ENCODE measurements around the gene MFF.
"Not testable (repeated sequence)": the region's sequence is repeated elsewhere in the genome, so short reads cannot be mapped to it uniquely, and the experiment has no call there.

The MFF gene

GRCh38 chr2:227378371-227378782 lies 53.3 kb downstream of the MFF start:
- no peak for DNase-seq

- DNase-seq, result no peak
Observed at GRCh38 chr2:227379095-227379494, 54.0 kb downstream of the MFF start, which contains the start of gene TM4SF20. Gene TM4SF20 (minus strand): TSS chr2:227379306. CDS start chr2:227379268, 38 bp downstream.

DNA sequence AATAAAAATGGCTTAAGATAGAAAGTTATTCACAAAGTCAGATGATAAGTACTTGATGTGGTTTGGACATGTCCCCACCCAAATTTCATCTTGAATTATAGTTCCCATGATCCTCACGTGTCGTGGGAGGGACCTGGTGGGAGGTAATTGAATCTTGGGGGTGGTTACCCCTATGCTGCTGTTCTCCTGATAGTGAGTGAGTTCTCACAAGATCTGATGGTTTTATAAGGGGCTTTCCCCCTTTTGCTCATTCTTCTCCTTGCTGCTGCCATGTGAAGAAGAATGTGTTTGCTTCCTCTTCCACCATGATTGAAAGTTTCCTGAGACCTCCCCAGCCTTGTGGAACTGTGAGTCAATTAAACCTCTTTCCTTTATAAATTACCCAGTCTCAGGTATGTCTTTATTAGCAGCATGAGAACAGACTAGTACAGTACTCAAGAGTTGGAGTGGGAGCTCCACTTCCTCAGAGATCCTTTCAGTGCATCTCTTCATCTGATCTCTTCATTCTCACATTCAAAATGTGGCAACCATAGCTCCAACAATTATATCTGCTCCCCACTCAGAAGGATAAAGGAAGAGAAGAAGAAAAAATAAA lies 57.3 kb downstream of the MFF start:
- not testable (repeated sequence) for DNase-seq

DNA sequence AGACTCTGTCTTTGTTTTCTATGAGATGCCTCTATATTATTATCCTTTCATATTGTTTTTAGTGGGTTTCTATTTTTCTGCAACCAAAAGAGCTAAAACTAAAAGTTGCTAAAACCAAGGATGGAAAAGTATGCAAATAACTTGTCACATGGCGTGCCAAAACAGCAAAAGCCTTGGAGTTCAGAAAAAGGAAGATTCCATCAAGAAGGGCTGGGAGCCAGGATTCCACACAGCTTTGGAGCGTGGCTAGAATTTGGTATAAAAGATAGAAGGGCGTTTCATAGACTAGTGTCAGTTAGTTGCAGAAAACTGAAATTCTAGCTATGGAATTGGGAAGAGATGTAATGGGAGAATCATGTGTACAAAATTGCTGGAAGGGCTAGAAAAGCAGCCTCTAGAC lies 58.6 kb downstream of the MFF start:
- DNase-seq, result no peak

- no peak for DNase-seq
Observed at GRCh38 chr2:227386630-227387029, 61.6 kb downstream of the MFF start.

DNA sequence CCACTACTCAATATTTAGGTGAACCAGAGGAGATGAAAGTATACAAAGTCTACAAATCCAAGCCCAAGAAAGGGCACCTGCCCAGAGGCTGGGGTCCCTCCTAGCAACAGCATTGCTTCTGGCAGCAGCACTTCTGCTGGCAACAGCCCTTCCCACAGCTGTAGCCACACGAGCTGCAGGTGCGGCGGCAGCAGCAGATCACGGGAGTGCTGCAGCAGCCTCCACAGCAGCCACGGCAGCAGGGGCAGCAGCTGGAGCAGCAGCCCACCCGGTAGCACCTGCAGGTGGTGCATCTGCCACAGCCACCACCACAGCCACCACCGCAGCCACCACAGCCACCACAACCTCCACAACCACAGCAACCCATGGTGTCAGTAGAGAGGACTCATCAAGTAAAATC lies 62.5 kb downstream of the MFF start, which contains the start of gene SCYGR1:
Gene SCYGR1, minus strand, starts transcription at position 367 of the 400 bp plus-strand sequence. Its CDS starts 0 bp downstream, at position 367.
- not testable (repeated sequence) for DNase-seq

GRCh38 chr2:227388537-227389011 lies 63.5 kb downstream of the MFF start:
- DNase-seq, result no peak

- no peak for DNase-seq
Observed at GRCh38 chr2:227389231-227389630, 64.2 kb downstream of the MFF start.

- no peak for DNase-seq
Observed at GRCh38 chr2:227389661-227390060, 64.6 kb downstream of the MFF start.

- no peak for DNase-seq
Observed at GRCh38 chr2:227390468-227391256, 65.6 kb downstream of the MFF start.

DNA sequence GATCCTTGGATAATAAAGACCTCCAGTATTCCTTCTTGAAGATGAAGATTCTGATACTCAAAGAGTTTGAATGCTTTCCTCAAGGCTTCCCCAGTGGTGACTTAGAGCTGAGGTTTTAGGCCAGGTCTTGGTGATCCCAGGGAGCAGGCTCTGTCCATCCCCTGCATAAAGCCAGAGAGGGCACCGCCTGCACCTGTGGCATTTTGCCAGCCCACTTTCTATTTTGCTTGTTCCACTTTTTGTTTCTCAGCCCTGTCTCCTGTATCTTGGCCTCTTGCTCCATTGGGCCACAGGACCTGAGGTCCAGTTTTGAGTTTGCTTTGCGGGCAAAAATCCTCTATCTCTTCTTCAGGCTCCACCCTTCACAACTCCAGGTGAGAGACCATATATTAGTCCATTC lies 69.3 kb downstream of the MFF start:
- DNase-seq, result no peak

DNA sequence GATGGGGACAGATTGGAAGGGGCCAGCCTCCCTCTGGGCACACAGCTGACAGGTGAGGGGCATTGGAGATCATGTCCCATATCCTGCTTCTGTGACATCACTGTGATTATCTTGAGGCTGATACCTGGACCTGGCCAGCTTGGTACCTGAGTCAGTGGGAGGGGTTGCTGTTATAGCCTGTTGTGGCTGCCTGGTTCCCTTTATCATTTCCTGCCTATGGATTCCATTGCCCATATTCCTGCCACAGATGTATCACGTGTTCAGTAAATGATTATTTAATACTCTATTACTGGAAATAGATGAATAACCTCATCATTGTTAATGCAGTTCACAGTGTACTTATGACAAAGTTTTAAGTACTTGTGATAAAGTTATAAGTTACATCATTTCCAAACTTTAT lies 70.5 kb downstream of the MFF start:
- no peak for DNase-seq

GRCh38 chr2:227397562-227397961 lies 72.5 kb downstream of the MFF start:
- DNase-seq, result no peak

GRCh38 chr2:227398684-227399670 lies 73.9 kb downstream of the MFF start:
- no peak for DNase-seq

- no peak for DNase-seq
Observed at GRCh38 chr2:227401550-227401949, 76.5 kb downstream of the MFF start.

GRCh38 chr2:227402321-227402720 lies 77.3 kb downstream of the MFF start:
- no peak for DNase-seq

- no peak for DNase-seq
Observed at GRCh38 chr2:227402959-227403358, 77.9 kb downstream of the MFF start.

GRCh38 chr2:227404585-227405271 lies 79.7 kb downstream of the MFF start:
- DNase-seq, result no peak

DNA sequence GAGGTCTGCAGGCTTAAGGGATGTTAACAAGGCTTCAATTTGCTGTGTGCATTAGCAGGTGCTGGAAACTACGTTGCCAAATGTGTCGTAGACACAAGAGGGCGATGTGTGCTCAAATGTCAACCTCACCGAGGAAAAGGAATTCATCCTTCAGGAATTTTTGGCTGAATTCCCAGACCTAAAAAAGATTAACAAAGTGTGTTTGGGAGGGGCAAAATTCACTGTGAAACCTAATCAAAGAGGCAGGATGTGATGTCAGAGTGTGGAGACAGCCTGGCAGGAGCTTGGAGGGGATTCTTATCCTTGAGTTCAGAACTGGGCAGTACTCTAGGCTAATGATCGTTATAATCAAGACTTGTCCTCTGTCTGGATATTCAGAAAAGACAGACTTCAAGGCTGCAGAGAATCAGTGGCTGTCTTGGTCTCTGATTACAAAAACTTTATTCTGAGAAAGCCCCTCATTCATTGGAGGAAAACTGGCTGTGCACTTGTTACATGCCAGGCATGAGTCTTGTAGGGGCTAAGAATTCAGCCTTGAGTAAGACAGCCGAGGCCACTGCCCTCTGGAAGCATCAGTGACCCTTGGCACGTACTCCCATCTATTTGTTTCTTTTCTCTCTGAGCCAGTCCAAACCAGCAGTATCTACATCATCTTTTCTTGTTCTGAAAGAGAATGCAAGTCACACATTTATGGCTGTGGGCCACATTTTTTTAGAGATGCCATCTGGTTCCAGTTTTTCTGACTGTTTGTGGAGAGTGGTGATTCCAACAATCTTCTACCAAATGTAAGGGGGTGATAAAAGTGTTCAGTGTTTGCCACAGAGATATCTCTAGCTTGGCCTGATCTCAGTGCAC lies 81.4 kb downstream of the MFF start:
- DNase-seq, result peak; percentile 36

All from SHP77 treated with DMSO at 0.1 percent for 48 hours (cell line).